Rectal smooth muscle tissue (tissue), 1 donor: ENCODE data around the gene STK38L.
"Not testable (repeated sequence)": the region's sequence is repeated elsewhere in the genome, so short reads cannot be mapped to it uniquely, and the experiment has no call there.

Experiments
- H3K27ac ChIP-seq: one replicate; pipeline ENCODE4 v1.7.0; 2013; ENCODE audit warnings: low read depth, low read length, inconsistent platforms
- H3K27me3 ChIP-seq: one replicate; pipeline ENCODE4 v1.7.0; 2013; ENCODE audit warnings: low read length; ENCODE audit not compliant: control insufficient read depth, insufficient read depth
- H3K36me3 ChIP-seq: one replicate; pipeline ENCODE4 v1.7.0; 2013; ENCODE audit warnings: low read length; ENCODE audit not compliant: control insufficient read depth, insufficient read depth
- H3K4me1 ChIP-seq: one replicate; pipeline ENCODE4 v1.7.0; 2013; ENCODE audit warnings: low read length; ENCODE audit not compliant: control insufficient read depth, insufficient read depth
- H3K4me3 ChIP-seq: one replicate; pipeline ENCODE4 v1.7.0; 2013; ENCODE audit warnings: low read length
- H3K9ac ChIP-seq: one replicate; pipeline ENCODE4 v1.7.0; 2013; ENCODE audit warnings: low read length

STK38L gene

GRCh38 chr12:27213304-27213703, 30.8 kb upstream of the STK38L start:
- Histone ChIP-seq H3K4me3 (no peak overlapping the region), H3K27ac (no peak overlapping the region), H3K4me1 (no peaks in the 10 kb centered on the region), H3K9ac (no peak overlapping the region), H3K27me3 (no peaks in the 10 kb centered on the region), H3K36me3 (no peaks in the 10 kb centered on the region)

- H3K36me3 ChIP-seq, result no peaks in the 10 kb centered on the region
- H3K4me3 ChIP-seq, result no peak overlapping the region
- no peaks in the 10 kb centered on the region for H3K27me3 ChIP-seq
- H3K4me1 ChIP-seq, result no peaks in the 10 kb centered on the region
- H3K9ac ChIP-seq, result no peak overlapping the region
- H3K27ac ChIP-seq, result no peak overlapping the region
These were observed 30.0 kb upstream of the STK38L start for GRCh38 chr12:27213830-27214787.

- no peaks in the 10 kb centered on the region for H3K36me3 ChIP-seq
- H3K27me3 ChIP-seq, result no peaks in the 10 kb centered on the region
- no peak overlapping the region for H3K4me3 ChIP-seq
- no peak overlapping the region for H3K27ac ChIP-seq
- no peak overlapping the region for H3K9ac ChIP-seq
- H3K4me1 ChIP-seq, result peaks cover 6% of the 10 kb centered on the region
These were observed 26.5 kb upstream of the STK38L start for GRCh38 chr12:27217590-27217989.

GRCh38 chr12:27219693-27220054, 24.4 kb upstream of the STK38L start:
- Histone ChIP-seq H3K36me3 (no peaks in the 10 kb centered on the region), H3K27me3 (no peaks in the 10 kb centered on the region), H3K27ac (no peak overlapping the region), H3K4me1 (peaks cover 6% of the 10 kb centered on the region), H3K9ac (no peak overlapping the region), H3K4me3 (no peak overlapping the region)

GRCh38 chr12:27220055-27220987, 23.8 kb upstream of the STK38L start:
- H3K9ac ChIP-seq, result no peak overlapping the region
- no peaks in the 10 kb centered on the region for H3K27me3 ChIP-seq
- peaks cover 6% of the 10 kb centered on the region for H3K4me1 ChIP-seq
- no peaks in the 10 kb centered on the region for H3K36me3 ChIP-seq
- no peak overlapping the region for H3K4me3 ChIP-seq
- no peak overlapping the region for H3K27ac ChIP-seq

- no peak overlapping the region for H3K27ac ChIP-seq
- H3K9ac ChIP-seq, result no peak overlapping the region
- no peaks in the 10 kb centered on the region for H3K36me3 ChIP-seq
- H3K4me1 ChIP-seq, result peaks cover 6% of the 10 kb centered on the region
- H3K27me3 ChIP-seq, result no peaks in the 10 kb centered on the region
- no peak overlapping the region for H3K4me3 ChIP-seq
These were observed 23.1 kb upstream of the STK38L start for GRCh38 chr12:27220988-27221345.

GRCh38 chr12:27221625-27222387, 22.3 kb upstream of the STK38L start:
- H3K4me3 ChIP-seq, result no peak overlapping the region
- H3K9ac ChIP-seq, result no peak overlapping the region
- H3K27ac ChIP-seq, result no peak overlapping the region
- no peaks in the 10 kb centered on the region for H3K36me3 ChIP-seq
- H3K27me3 ChIP-seq, result no peaks in the 10 kb centered on the region
- H3K4me1 ChIP-seq, result peaks cover 6% of the 10 kb centered on the region

GRCh38 chr12:27226407-27226929, 17.6 kb upstream of the STK38L start:
- Histone ChIP-seq H3K36me3 (no peaks in the 10 kb centered on the region), H3K4me3 (peak overlapping the region; percentile 26), H3K4me1 (no peaks in the 10 kb centered on the region), H3K9ac (no peak overlapping the region), H3K27me3 (no peaks in the 10 kb centered on the region), H3K27ac (no peak overlapping the region)

- Histone ChIP-seq H3K9ac (no peak overlapping the region), H3K4me3 (no peak overlapping the region), H3K4me1 (no peaks in the 10 kb centered on the region), H3K27me3 (no peaks in the 10 kb centered on the region), H3K27ac (no peak overlapping the region), H3K36me3 (no peaks in the 10 kb centered on the region)
These were observed 14.7 kb upstream of the STK38L start for GRCh38 chr12:27229367-27229766.

- H3K27ac ChIP-seq, H3K9ac ChIP-seq, H3K27me3 ChIP-seq, H3K4me3 ChIP-seq, H3K36me3 ChIP-seq, H3K4me1 ChIP-seq: not testable (repeated sequence)
These were observed 12.7 kb upstream of the STK38L start for GRCh38 chr12:27231374-27231773.

- H3K36me3 ChIP-seq, result no peaks in the 10 kb centered on the region
- H3K4me1 ChIP-seq, result no peaks in the 10 kb centered on the region
- H3K4me3 ChIP-seq, result no peak overlapping the region
- no peaks in the 10 kb centered on the region for H3K27me3 ChIP-seq
- H3K27ac ChIP-seq, result no peak overlapping the region
- no peak overlapping the region for H3K9ac ChIP-seq
These were observed 10.3 kb upstream of the STK38L start for GRCh38 chr12:27233814-27234213.

GRCh38 chr12:27236498-27236897, 7.6 kb upstream of the STK38L start:
- H3K4me3 ChIP-seq, result no peak overlapping the region
- H3K9ac ChIP-seq, result no peak overlapping the region
- H3K27ac ChIP-seq, result no peak overlapping the region
- H3K27me3 ChIP-seq, result no peaks in the 10 kb centered on the region
- no peaks in the 10 kb centered on the region for H3K4me1 ChIP-seq
- H3K36me3 ChIP-seq, result no peaks in the 10 kb centered on the region
